GM23338 (cell line): ENCODE measurements around the gene MINDY4.

Source experiments
- CREB1 ChIP-seq: fragments of 250-450 bp; sonication (Bioruptor Pico); IDR thresholded peaks from 2 replicates; pipeline ENCODE4 v1.5.0; 2020; ENCODE audit warnings: low read depth, mild to moderate bottlenecking, moderate library complexity
- EZH2 ChIP-seq: fragments of 200-600 bp; sonication (generic); IDR thresholded peaks from one replicate; pipeline ENCODE4 v1.8.0; 2017; ENCODE audit warnings: antibody characterized with exemption, mild to moderate bottlenecking, low read depth; ENCODE audit not compliant: unreplicated experiment
- EZH2phosphoT487 ChIP-seq: fragments of 200-600 bp; sonication (generic); IDR thresholded peaks from one replicate; pipeline ENCODE4 v1.8.1; 2018; ENCODE audit warnings: antibody characterized with exemption; ENCODE audit not compliant: unreplicated experiment
- JUNB ChIP-seq: IDR thresholded peaks from one replicate; pipeline ENCODE4 v1.6.1; 2016; ENCODE audit warnings: antibody characterized with exemption; ENCODE audit not compliant: unreplicated experiment
- POLR2AphosphoS5 ChIP-seq: IDR thresholded peaks from 2 replicates; pipeline ENCODE4 v1.6.1; 2016; ENCODE audit warnings: antibody characterized with exemption, low read depth
- STAT1 ChIP-seq: IDR thresholded peaks from one replicate; pipeline ENCODE4 v1.6.1; 2016; ENCODE audit warnings: antibody characterized with exemption; ENCODE audit not compliant: unreplicated experiment
- TF ChIP-seq, protein P1 (sequence below), 2 experiments: fragments of 200-600 bp in 1 of 2; sonication (generic) in 1 of 2; conservative IDR thresholded peaks; 2 replicates each; pipeline versions ENCODE4 v1.5.1 to v1.6.1; 2016 to 2017; ENCODE audit warnings: antibody characterized with exemption in 2 of 2, low read depth in 2 of 2, mild to moderate bottlenecking in 2 of 2, moderate library complexity in 1 of 2
- TF ChIP-seq, protein P2 (sequence below): IDR thresholded peaks from one replicate; pipeline ENCODE4 v1.6.1; 2018; ENCODE audit warnings: antibody characterized with exemption; ENCODE audit not compliant: unreplicated experiment

DNA sequence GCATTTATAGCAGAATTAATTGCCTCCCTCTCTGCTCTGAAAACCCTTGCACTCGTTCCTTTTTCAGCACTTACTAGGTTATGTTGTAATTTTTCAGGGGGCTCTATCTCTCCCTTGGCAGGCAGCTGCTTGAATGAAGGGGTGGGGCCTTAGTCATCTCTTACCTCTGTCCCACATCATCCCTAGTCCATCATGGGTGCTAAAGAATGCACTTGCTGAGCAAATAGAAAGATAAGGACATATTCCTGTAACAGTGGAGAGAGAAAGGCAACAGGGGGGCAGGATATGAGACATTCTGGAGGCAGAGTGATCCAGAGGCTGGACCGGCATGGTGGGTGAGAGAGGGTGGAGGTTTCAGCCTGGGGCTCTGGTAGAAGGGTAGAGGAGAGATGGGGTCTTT lies 60.0 kb downstream of the MINDY4 start:
- TF ChIP-seq, protein P1, sequence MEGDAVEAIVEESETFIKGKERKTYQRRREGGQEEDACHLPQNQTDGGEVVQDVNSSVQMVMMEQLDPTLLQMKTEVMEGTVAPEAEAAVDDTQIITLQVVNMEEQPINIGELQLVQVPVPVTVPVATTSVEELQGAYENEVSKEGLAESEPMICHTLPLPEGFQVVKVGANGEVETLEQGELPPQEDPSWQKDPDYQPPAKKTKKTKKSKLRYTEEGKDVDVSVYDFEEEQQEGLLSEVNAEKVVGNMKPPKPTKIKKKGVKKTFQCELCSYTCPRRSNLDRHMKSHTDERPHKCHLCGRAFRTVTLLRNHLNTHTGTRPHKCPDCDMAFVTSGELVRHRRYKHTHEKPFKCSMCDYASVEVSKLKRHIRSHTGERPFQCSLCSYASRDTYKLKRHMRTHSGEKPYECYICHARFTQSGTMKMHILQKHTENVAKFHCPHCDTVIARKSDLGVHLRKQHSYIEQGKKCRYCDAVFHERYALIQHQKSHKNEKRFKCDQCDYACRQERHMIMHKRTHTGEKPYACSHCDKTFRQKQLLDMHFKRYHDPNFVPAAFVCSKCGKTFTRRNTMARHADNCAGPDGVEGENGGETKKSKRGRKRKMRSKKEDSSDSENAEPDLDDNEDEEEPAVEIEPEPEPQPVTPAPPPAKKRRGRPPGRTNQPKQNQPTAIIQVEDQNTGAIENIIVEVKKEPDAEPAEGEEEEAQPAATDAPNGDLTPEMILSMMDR (conservative IDR thresholded peaks at IDR 0.05; ENCODE audit: low read depth in 2 of 2), result no peak
- TF ChIP-seq POLR2AphosphoS5 (no peak), STAT1 (no peak), EZH2 (no peak), CREB1 (CRISPR knock-in tag) (no peak), JUNB (no peak), EZH2phosphoT487 (no peak)
- TF ChIP-seq, protein P2, sequence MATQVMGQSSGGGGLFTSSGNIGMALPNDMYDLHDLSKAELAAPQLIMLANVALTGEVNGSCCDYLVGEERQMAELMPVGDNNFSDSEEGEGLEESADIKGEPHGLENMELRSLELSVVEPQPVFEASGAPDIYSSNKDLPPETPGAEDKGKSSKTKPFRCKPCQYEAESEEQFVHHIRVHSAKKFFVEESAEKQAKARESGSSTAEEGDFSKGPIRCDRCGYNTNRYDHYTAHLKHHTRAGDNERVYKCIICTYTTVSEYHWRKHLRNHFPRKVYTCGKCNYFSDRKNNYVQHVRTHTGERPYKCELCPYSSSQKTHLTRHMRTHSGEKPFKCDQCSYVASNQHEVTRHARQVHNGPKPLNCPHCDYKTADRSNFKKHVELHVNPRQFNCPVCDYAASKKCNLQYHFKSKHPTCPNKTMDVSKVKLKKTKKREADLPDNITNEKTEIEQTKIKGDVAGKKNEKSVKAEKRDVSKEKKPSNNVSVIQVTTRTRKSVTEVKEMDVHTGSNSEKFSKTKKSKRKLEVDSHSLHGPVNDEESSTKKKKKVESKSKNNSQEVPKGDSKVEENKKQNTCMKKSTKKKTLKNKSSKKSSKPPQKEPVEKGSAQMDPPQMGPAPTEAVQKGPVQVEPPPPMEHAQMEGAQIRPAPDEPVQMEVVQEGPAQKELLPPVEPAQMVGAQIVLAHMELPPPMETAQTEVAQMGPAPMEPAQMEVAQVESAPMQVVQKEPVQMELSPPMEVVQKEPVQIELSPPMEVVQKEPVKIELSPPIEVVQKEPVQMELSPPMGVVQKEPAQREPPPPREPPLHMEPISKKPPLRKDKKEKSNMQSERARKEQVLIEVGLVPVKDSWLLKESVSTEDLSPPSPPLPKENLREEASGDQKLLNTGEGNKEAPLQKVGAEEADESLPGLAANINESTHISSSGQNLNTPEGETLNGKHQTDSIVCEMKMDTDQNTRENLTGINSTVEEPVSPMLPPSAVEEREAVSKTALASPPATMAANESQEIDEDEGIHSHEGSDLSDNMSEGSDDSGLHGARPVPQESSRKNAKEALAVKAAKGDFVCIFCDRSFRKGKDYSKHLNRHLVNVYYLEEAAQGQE, result no peak
